ENCODE measurements around the gene LAMC2.
A peak's percentile ranks its signal among the peaks of the same experiment; 100 is the strongest.

The LAMC2 gene

DNA sequence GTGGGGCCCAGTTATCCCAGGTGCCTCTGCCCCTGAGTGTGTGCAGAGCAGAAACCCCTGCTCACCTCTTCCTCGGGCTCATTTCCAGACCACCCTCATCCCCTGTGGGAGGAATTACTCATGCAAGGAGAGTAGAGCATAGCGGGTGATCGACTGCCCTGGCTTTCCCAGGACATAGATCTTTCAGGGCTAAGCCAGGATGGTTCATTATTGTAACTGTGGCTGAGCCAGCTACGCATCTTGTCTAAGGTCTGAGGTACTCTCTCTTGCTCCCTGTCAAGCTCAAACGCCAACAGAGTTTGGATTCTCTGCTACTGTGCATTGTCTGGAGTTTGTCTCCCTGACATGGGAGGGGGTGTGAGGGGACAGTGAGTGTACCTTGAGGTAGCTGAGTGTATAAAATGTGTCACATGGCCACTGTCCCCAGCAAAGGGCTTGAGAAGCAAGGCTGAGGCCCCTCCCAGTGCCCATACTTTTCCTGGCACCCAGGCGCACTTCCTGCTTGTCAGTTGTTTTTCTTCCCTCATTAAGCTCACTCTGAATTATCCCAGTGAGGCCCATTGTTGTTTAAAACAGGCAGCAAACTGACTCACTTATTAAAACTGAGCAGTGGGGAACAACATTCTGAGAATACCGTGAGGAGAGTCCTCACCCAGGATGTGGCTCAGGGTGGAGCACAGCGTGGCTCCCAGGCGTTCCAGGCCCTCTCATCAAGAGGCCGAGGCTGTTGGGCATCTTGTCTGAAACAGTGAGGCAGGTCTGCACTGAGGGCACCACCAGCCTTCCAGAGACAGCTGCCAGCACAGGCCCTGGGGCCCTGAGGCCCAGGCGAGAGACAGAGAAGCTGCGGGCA, 92.9 kb downstream of the LAMC2 start:
- no peak overlapping the region for H3K4me2 ChIP-seq (ENCODE audit: low read depth, low read length, poor library complexity, severe bottlenecking)
- TF ChIP-seq EZH2phosphoT487 (IDR thresholded peaks at IDR 0.05; ENCODE audit: borderline replicate concordance): no peak
- TF ChIP-seq, protein P1, sequence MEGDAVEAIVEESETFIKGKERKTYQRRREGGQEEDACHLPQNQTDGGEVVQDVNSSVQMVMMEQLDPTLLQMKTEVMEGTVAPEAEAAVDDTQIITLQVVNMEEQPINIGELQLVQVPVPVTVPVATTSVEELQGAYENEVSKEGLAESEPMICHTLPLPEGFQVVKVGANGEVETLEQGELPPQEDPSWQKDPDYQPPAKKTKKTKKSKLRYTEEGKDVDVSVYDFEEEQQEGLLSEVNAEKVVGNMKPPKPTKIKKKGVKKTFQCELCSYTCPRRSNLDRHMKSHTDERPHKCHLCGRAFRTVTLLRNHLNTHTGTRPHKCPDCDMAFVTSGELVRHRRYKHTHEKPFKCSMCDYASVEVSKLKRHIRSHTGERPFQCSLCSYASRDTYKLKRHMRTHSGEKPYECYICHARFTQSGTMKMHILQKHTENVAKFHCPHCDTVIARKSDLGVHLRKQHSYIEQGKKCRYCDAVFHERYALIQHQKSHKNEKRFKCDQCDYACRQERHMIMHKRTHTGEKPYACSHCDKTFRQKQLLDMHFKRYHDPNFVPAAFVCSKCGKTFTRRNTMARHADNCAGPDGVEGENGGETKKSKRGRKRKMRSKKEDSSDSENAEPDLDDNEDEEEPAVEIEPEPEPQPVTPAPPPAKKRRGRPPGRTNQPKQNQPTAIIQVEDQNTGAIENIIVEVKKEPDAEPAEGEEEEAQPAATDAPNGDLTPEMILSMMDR (conservative IDR thresholded peaks at IDR 0.05; ENCODE audit: low read length): no peak
- no peaks in the 10 kb centered on the region for H3K79me2 ChIP-seq (ENCODE audit: insufficient read depth, low read length)
- no peaks in the 10 kb centered on the region for H3K27me3 ChIP-seq (ENCODE audit: insufficient read depth, low read length, poor library complexity, severe bottlenecking)
- no peaks in the 10 kb centered on the region for H3K36me3 ChIP-seq (ENCODE audit: insufficient read depth, low read length)
- H3K4me3 ChIP-seq (ENCODE audit: low read length, poor library complexity, severe bottlenecking): no peak overlapping the region
- peaks cover 9% of the 10 kb centered on the region for H3K4me1 ChIP-seq (ENCODE audit: insufficient read depth, low read length, poor library complexity, severe bottlenecking)
- peak overlapping the region; percentile 63 for H2AFZ ChIP-seq (ENCODE audit: low read length)
- no peaks in the 10 kb centered on the region for H3K9me2 ChIP-seq (replicated peaks; ENCODE audit: low read depth, low read length)
- no peaks in the 10 kb centered on the region for H3K9me3 ChIP-seq (ENCODE audit: insufficient read depth, low read depth, low read length)
- H3K9ac ChIP-seq (ENCODE audit: low read depth, low read length, poor library complexity, severe bottlenecking): no peak overlapping the region
- no peaks in the 10 kb centered on the region for H4K20me1 ChIP-seq (ENCODE audit: insufficient read depth, low read length, poor library complexity, severe bottlenecking)
- no peaks in the 10 kb centered on the region for H3F3A ChIP-seq (ENCODE audit: low read depth)

DNA sequence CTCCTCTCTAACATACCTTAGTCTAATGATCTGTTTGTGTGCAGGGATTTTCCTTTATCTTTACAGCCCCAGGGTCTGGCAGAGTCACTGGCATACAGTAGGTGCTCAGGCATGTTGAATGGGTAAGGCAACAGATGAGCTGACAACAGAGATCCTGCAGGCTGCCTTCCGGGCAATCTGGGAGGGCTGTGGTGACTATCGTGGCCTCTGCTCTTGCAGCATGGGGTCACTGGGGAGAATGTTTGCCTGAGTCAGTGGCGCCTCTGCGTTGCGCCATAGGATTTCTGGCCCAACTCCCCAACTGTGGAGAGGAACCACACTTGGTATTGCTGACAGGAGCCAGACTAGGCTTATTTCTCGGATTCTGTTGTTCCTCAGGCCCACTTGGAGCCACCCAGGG, 93.8 kb downstream of the LAMC2 start:
- Histone ChIP-seq H2AFZ (ENCODE audit: low read length) (no peak overlapping the region), H4K20me1 (ENCODE audit: insufficient read depth, low read length, poor library complexity, severe bottlenecking) (no peaks in the 10 kb centered on the region), H3K9me3 (ENCODE audit: insufficient read depth, low read depth, low read length) (no peaks in the 10 kb centered on the region), H3K79me2 (ENCODE audit: insufficient read depth, low read length) (no peaks in the 10 kb centered on the region), H3K4me1 (ENCODE audit: insufficient read depth, low read length, poor library complexity, severe bottlenecking) (peaks cover 9% of the 10 kb centered on the region), H3K9me2 (replicated peaks; ENCODE audit: low read depth, low read length) (no peaks in the 10 kb centered on the region), H3K4me2 (ENCODE audit: low read depth, low read length, poor library complexity, severe bottlenecking) (no peak overlapping the region), H3K4me3 (ENCODE audit: low read length, poor library complexity, severe bottlenecking) (no peak overlapping the region), H3K27me3 (ENCODE audit: insufficient read depth, low read length, poor library complexity, severe bottlenecking) (no peaks in the 10 kb centered on the region), H3K36me3 (ENCODE audit: insufficient read depth, low read length) (no peaks in the 10 kb centered on the region), H3K9ac (ENCODE audit: low read depth, low read length, poor library complexity, severe bottlenecking) (no peak overlapping the region), H3F3A (ENCODE audit: low read depth) (no peaks in the 10 kb centered on the region)
- TF ChIP-seq, protein P1 (conservative IDR thresholded peaks at IDR 0.05; ENCODE audit: low read length): no peak
- no peak for TF ChIP-seq EZH2phosphoT487 (IDR thresholded peaks at IDR 0.05; ENCODE audit: borderline replicate concordance)

DNA sequence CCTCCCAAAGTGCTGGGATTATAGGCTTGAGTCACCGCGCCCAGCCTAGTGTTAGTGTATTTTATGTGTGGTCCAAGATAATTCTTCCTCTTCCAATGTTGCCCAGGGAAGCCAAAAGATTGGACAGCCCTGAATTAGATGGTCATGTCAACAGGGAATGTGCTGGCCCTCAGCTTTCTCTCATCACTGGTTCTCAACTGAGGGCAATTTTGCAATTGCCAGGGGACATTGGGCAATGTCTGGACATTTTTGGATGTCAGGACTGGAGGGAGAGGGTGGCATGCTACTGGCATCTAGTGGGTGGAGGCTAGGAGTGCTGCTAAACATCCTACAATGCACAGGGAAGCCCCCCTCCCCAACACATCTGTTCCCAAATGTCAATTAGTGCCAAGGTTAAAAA, 95.0 kb downstream of the LAMC2 start:
- Histone ChIP-seq H3K4me3 (ENCODE audit: low read length, poor library complexity, severe bottlenecking) (no peak overlapping the region), H3K27me3 (ENCODE audit: insufficient read depth, low read length, poor library complexity, severe bottlenecking) (no peaks in the 10 kb centered on the region), H3K79me2 (ENCODE audit: insufficient read depth, low read length) (no peaks in the 10 kb centered on the region), H3K9ac (ENCODE audit: low read depth, low read length, poor library complexity, severe bottlenecking) (no peak overlapping the region), H3K4me2 (ENCODE audit: low read depth, low read length, poor library complexity, severe bottlenecking) (no peak overlapping the region), H3K9me2 (replicated peaks; ENCODE audit: low read depth, low read length) (no peaks in the 10 kb centered on the region), H3K9me3 (ENCODE audit: insufficient read depth, low read depth, low read length) (no peaks in the 10 kb centered on the region), H2AFZ (ENCODE audit: low read length) (peak overlapping the region; percentile 11; the same call in 1 of the 2 replicates), H3K4me1 (ENCODE audit: insufficient read depth, low read length, poor library complexity, severe bottlenecking) (peaks cover 9% of the 10 kb centered on the region), H3K36me3 (ENCODE audit: insufficient read depth, low read length) (no peaks in the 10 kb centered on the region), H4K20me1 (ENCODE audit: insufficient read depth, low read length, poor library complexity, severe bottlenecking) (no peaks in the 10 kb centered on the region), H3F3A (ENCODE audit: low read depth) (no peaks in the 10 kb centered on the region)
- TF ChIP-seq, protein P1 (conservative IDR thresholded peaks at IDR 0.05; ENCODE audit: low read length): no peak
- no peak for TF ChIP-seq EZH2phosphoT487 (IDR thresholded peaks at IDR 0.05; ENCODE audit: borderline replicate concordance)

All from Loucy (cell line).